ENCODE results near the gene MED31.

DNA sequence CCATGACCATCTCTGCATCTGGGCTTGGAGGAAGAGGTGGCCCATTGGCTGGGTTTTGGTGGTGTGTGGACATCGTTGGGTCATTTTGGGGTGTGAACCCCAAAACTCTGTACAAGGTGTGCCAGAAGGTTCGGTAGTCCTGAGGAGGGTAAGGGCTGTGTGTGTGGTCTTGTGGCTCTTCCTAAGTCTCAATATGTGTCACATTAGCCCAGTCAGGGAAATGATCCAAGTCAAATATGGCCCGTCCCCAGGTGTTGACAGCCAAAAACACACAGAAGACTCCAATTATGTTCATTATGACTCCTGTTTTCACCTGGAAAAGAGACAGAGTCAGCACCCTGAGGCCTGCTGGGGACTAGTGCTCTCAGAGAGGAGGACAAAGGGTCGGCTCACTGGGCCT, 34.6 kb upstream of the MED31 start:
- no peak for TF ChIP-seq CTCF (conservative IDR thresholded peaks at IDR 0.05; ENCODE audit: low read depth in 2 of 2)
- no peak for TF ChIP-seq POLR2AphosphoS5 (IDR thresholded peaks at IDR 0.05; ENCODE audit: low read depth)
- no peak for TF ChIP-seq REST (IDR thresholded peaks at IDR 0.05; ENCODE audit: unreplicated experiment)
- TF ChIP-seq EZH2 (IDR thresholded peaks at IDR 0.05; ENCODE audit: low read depth, unreplicated experiment) = no peak
- TF ChIP-seq ZNF114 (CRISPR knock-in tag; IDR thresholded peaks at IDR 0.05) = no peak
- no peak for TF ChIP-seq EZH2phosphoT487 (IDR thresholded peaks at IDR 0.05; ENCODE audit: unreplicated experiment)
